SK-N-SH (cell line): ENCODE measurements around the gene GRWD1. TPM values are rescaled to one million over a fixed set of nuclear protein-coding genes. Genes with fewer than 3 reads are reported as not detected.
"Not testable (repeated sequence)": the region's sequence is repeated elsewhere in the genome, so short reads cannot be mapped to it uniquely, and the experiment has no call there.

ENCODE experiments used
- CTCF ChIA-PET: fragments of 300-600, 350-600 bp; formaldehyde crosslinking; extraction: SDS; loops from one replicate; lab custom pipeline; 2021; lab: Yijun Ruan, JAX
- POLR2A ChIA-PET: fragments of 350-600 bp; sonication (Branson Sonifier 250); formaldehyde crosslinking; extraction: SDS; loops from one replicate; lab custom pipeline; 2020; ENCODE audit warnings: antibody characterized with exemption, inconsistent platforms; lab: Yijun Ruan, JAX
- DNase-seq: peaks from one replicate; pipeline ENCODE4 v3.0.0; 2012
- H2AFZ ChIP-seq: fragments of 200-600 bp; sonication (generic); 2 replicates; pipeline ENCODE4 v1.8.1; 2016; ENCODE audit warnings: antibody characterized with exemption, mild to moderate bottlenecking, low read depth
- H3F3A ChIP-seq: fragments of 200-600 bp; sonication (generic); replicated peaks from 2 replicates; pipeline ENCODE3; 2016; ENCODE audit warnings: antibody characterized with exemption, mild to moderate bottlenecking; ENCODE audit not compliant: insufficient read depth
- H3K27ac ChIP-seq, 2 experiments: fragments of 200-500 bp in 1 of 2; fragments of 200-600 bp in 1 of 2; sonication (Bioruptor generic) in 1 of 2; sonication (generic), shearing (Covaris generic) in 1 of 2; 2 replicates each; pipeline versions ENCODE4 v1.5.1 to v1.6.1; 2014 to 2016; ENCODE audit warnings: low read depth in 2 of 2, inconsistent platforms in 1 of 2, low read length in 1 of 2, mild to moderate bottlenecking in 1 of 2, mixed read lengths in 1 of 2
- H3K27me3 ChIP-seq: fragments of 200-600 bp; sonication (generic), shearing (Covaris generic); 2 replicates; pipeline ENCODE4 v1.6.1; 2016; ENCODE audit warnings: mixed run types; ENCODE audit not compliant: insufficient read depth
- H3K36me3 ChIP-seq, 2 experiments: fragments of 200-500 bp in 1 of 2; fragments of 200-600 bp in 1 of 2; sonication (Bioruptor generic) in 1 of 2; sonication (generic) in 1 of 2; replicated peaks in 1 of 2; 2 replicates each; pipeline versions ENCODE3 to v1.5.1; 2014 to 2016; ENCODE audit warnings: low read length in 1 of 2, mild to moderate bottlenecking in 1 of 2; ENCODE audit not compliant: insufficient read depth in 2 of 2, control insufficient read depth in 1 of 2
- H3K4me1 ChIP-seq, 2 experiments: fragments of 200-500 bp in 1 of 2; fragments of 200-600 bp in 1 of 2; sonication (Bioruptor generic) in 1 of 2; sonication (generic), shearing (Covaris generic) in 1 of 2; 2 replicates each; pipeline versions ENCODE4 v1.5.1 to v1.6.1; 2014 to 2016; ENCODE audit warnings: low read depth in 1 of 2, low read length in 1 of 2, mixed run types in 1 of 2; ENCODE audit not compliant: insufficient read depth in 2 of 2, control insufficient read depth in 1 of 2
- H3K4me2 ChIP-seq: fragments of 200-600 bp; sonication (generic), shearing (Covaris generic); 2 replicates; pipeline ENCODE4 v1.6.1; 2017; ENCODE audit warnings: mixed run types
- H3K4me3 ChIP-seq, 2 experiments: fragments of 200-500 bp in 1 of 2; fragments of 200-600 bp in 1 of 2; sonication (Bioruptor generic) in 1 of 2; sonication (generic), shearing (Covaris generic) in 1 of 2; 2 replicates each; pipeline versions ENCODE4 v1.5.1 to v1.8.1; 2014 to 2016; ENCODE audit warnings: low read depth in 2 of 2, inconsistent platforms in 1 of 2, low read length in 1 of 2, mild to moderate bottlenecking in 1 of 2, mixed read lengths in 1 of 2, moderate library complexity in 1 of 2
- H3K79me2 ChIP-seq: fragments of 200-600 bp; sonication (generic); 2 replicates; pipeline ENCODE4 v1.8.1; 2017; ENCODE audit warnings: mild to moderate bottlenecking; ENCODE audit not compliant: insufficient read depth
- H3K9ac ChIP-seq: fragments of 200-600 bp; sonication (generic); 2 replicates; pipeline ENCODE4 v1.6.1; 2017; ENCODE audit warnings: mixed run types
- H3K9me2 ChIP-seq: fragments of 200-600 bp; sonication (generic); 2 replicates; pipeline ENCODE4 v1.6.1; 2017; ENCODE audit warnings: mixed run types
- H3K9me3 ChIP-seq: fragments of 200-600 bp; sonication (generic); 2 replicates; pipeline ENCODE4 v1.6.1; 2017; ENCODE audit warnings: mixed run types, mild to moderate bottlenecking, moderate library complexity
- H4K20me1 ChIP-seq: fragments of 200-600 bp; sonication (generic); 2 replicates; pipeline ENCODE4 v1.6.1; 2017; ENCODE audit warnings: mild to moderate bottlenecking, mixed run types; ENCODE audit not compliant: insufficient read depth
- CTCF ChIP-seq: fragments of 200-600 bp; sonication (generic); IDR thresholded peaks from 2 replicates; pipeline ENCODE4 v1.6.1; 2017; ENCODE audit warnings: antibody characterized with exemption, mild to moderate bottlenecking, moderate library complexity
- ELF1 ChIP-seq: IDR thresholded peaks from 2 replicates; pipeline ENCODE4 v1.4.0; 2012
- EP300 ChIP-seq, 2 experiments: IDR thresholded peaks; 2 replicates each; pipeline versions ENCODE4 v1.4.0 to v1.6.1; 2012; ENCODE audit warnings: borderline replicate concordance in 1 of 2, low read depth in 1 of 2, low read length in 1 of 2
- FOSL2 ChIP-seq: IDR thresholded peaks from 2 replicates; pipeline ENCODE4 v1.4.0; 2012; ENCODE audit warnings: low read depth, mild to moderate bottlenecking, moderate library complexity, borderline replicate concordance
- FOXJ3 ChIP-seq: sonication (generic); formaldehyde crosslinking; IDR thresholded peaks from 2 replicates; pipeline ENCODE4 v1.5.1; 2020; ENCODE audit warnings: mild to moderate bottlenecking, missing genetic modification reagents
- FOXM1 ChIP-seq: IDR thresholded peaks from 2 replicates; pipeline ENCODE4 v1.4.0; 2012; ENCODE audit warnings: low read depth, mild to moderate bottlenecking
- GABPA ChIP-seq: IDR thresholded peaks from 2 replicates; pipeline ENCODE4 v1.4.0; 2012; ENCODE audit warnings: low read depth, mild to moderate bottlenecking
- MEF2A ChIP-seq: IDR thresholded peaks from 2 replicates; pipeline ENCODE4 v1.4.0; 2012; ENCODE audit warnings: low read depth, borderline replicate concordance
- MXI1 ChIP-seq: IDR thresholded peaks from 2 replicates; pipeline ENCODE4 v1.6.1; 2012; ENCODE audit warnings: mild to moderate bottlenecking, low read depth, low read length, improper control_type of control experiment
- NRF1 ChIP-seq: IDR thresholded peaks from 2 replicates; pipeline ENCODE4 v1.6.1; 2012; ENCODE audit warnings: low read depth, mild to moderate bottlenecking, low read length
- PBX3 ChIP-seq: IDR thresholded peaks from 2 replicates; pipeline ENCODE4; 2012
- RAD21 ChIP-seq: IDR thresholded peaks from 2 replicates; pipeline ENCODE4 v1.6.1; 2012; ENCODE audit warnings: mild to moderate bottlenecking, low read length
- RCOR1 ChIP-seq: fragments of 150-350 bp; IDR thresholded peaks from 2 replicates; pipeline ENCODE4 v1.6.1; 2017; ENCODE audit warnings: antibody characterized with exemption, low read length
- SIN3A ChIP-seq: IDR thresholded peaks from 2 replicates; pipeline ENCODE4 v1.6.1; 2012; ENCODE audit warnings: low read depth, mild to moderate bottlenecking, low read length, moderate library complexity, borderline replicate concordance
- SMC3 ChIP-seq: IDR thresholded peaks from 2 replicates; pipeline ENCODE4 v1.6.1; 2012; ENCODE audit warnings: low read depth, low read length, improper control_type of control experiment
- TAF1 ChIP-seq: IDR thresholded peaks from 2 replicates; pipeline ENCODE4 v1.6.1; 2012; ENCODE audit warnings: low read depth, mild to moderate bottlenecking, low read length, moderate library complexity, borderline replicate concordance
- WGBS: methylation state at CpG from one replicate; pipeline ENCODE4 v1.1.6; 2017; ENCODE audit warnings: low lambda C conversion rate; 5-methylcytosine and 5-hydroxymethylcytosine counted together
- polyA plus RNA-seq, 3 experiments: library from polyadenylated mRNA; depleted of rRNA; stranded (reverse); fragments of >200 nt; gene quantifications; 2 replicates each; pipeline ENCODE4 v1.2.3, GENCODE V29; 2012
- TF ChIP-seq, protein P1 (sequence below): fragments of 150-350 bp; IDR thresholded peaks from 2 replicates; pipeline ENCODE4 v1.6.1; 2016; ENCODE audit warnings: mild to moderate bottlenecking, low read depth, low read length

GRWD1 gene
- polyA plus RNA-seq, 1 of the 3 experiments (the other 2 are of a cell fraction) = 36.6 TPM

GRCh38 chr19:48487948-48488347 lies 42.2 kb downstream of the GRWD1 start (continued):
- TF ChIP-seq, protein P1, sequence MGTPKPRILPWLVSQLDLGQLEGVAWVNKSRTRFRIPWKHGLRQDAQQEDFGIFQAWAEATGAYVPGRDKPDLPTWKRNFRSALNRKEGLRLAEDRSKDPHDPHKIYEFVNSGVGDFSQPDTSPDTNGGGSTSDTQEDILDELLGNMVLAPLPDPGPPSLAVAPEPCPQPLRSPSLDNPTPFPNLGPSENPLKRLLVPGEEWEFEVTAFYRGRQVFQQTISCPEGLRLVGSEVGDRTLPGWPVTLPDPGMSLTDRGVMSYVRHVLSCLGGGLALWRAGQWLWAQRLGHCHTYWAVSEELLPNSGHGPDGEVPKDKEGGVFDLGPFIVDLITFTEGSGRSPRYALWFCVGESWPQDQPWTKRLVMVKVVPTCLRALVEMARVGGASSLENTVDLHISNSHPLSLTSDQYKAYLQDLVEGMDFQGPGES = no peak
- TF ChIP-seq TAF1 (peak; percentile 22; the same call in 1 of the 2 replicates), RCOR1 (no peak), SMC3 (no peak), GABPA (no peak), FOXJ3 (no peak), CTCF (no peak)

DNA sequence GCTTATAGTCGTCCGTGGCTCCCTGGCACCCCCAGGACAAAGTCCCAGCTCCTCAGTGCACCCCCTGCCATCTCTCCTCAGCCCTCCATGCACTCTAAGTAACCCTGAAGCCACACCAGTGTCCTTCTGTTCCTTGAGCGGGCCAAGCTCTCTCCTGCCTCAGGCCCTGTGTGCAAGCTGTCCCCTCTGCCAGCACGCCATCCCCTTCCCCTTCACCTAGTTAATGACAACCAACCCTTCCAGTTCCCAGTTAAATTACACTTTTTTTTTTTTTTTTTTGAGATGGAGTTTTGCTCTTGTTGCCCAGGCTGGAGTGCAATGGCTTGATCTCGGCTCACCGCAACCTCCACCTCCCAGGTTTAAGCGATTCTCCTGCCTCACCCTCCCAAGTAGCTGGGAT lies 42.7 kb downstream of the GRWD1 start:
- H3K36me3 ChIP-seq, POLR2A ChIA-PET, H3K9me2 ChIP-seq, H4K20me1 ChIP-seq, H2AFZ ChIP-seq, DNase-seq, H3K27me3 ChIP-seq, H3K4me3 ChIP-seq, H3K79me2 ChIP-seq, H3K9me3 ChIP-seq: not testable (repeated sequence)
- WGBS = 69% methylated on average over 7 of the region's 7 CpGs
- peaks cover 4 to 22% of the 10 kb centered on the region in 2 experiments; a peak in 3 of 4 replicates for H3K4me1 ChIP-seq
- CTCF ChIA-PET = interaction anchor here (1.1 to 15.9 kb wide), 6 partner anchors 14 to 121 kb away, joined by 4 to 230 read pairs (median 7); no protein-coding TSS in a partner anchor
- peak overlapping the region in 1 of 2 experiments; percentile 77; a peak in 2 of 4 replicates for H3K27ac ChIP-seq
- H3K9ac ChIP-seq = peak overlapping the region; percentile 36
- peaks cover 25% of the 10 kb centered on the region for H3F3A ChIP-seq
- peak overlapping the region; percentile 60; the same call in 1 of the 2 replicates for H3K4me2 ChIP-seq

DNA sequence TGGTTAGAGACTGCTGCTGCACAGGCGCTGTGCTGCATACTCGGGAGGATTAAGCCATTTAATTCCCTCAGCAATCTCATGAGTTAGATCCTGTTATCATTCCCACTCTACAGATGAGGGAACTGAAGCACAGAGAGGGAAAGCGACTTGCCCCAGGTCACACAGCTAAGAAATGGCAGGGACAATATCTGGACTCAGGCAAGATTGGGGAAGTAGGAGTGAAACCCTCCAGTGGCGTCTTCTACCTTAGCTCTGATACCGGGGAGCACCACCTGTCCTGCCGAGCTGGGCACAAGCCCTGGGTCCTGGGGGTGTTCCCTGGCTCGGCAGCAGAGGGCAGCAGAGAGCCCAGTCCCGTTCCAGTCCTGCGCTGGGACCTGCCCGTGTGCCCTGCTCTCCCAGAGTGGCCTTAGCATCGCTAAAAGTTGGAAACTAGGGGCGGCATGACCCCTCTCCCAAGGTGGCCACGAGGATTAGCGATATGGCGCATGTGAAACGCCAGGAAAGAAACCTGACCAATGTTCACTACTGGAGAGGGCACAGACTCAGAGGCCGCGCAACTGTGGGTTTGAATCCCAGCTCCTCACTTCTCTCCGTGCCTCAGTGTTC lies 43.9 kb downstream of the GRWD1 start:
- POLR2A ChIA-PET = interaction anchor here (1.8 kb wide), 1 partner anchor 10 kb away, joined by 6 read pairs; no protein-coding TSS in a partner anchor
- Histone ChIP-seq H3K27me3 (no peaks in the 10 kb centered on the region), H3F3A (peaks cover 25% of the 10 kb centered on the region), H3K4me2 (no peak overlapping the region), H3K9me3 (no peaks in the 10 kb centered on the region), H3K9me2 (no peaks in the 10 kb centered on the region), H4K20me1 (no peaks in the 10 kb centered on the region), H3K4me1 (peaks cover 10 to 22% of the 10 kb centered on the region in 2 experiments; a peak in 3 of 4 replicates), H3K79me2 (peaks cover 7% of the 10 kb centered on the region; the same call in 1 of the 2 replicates), H3K4me3 (no peak overlapping the region), H2AFZ (no peak overlapping the region), H3K27ac (no peak overlapping the region), H3K36me3 (no peaks in the 10 kb centered on the region), H3K9ac (no peak overlapping the region)
- WGBS = 34% methylated on average over 18 of the region's 19 CpGs
- DNase-seq = peak; percentile 88
- CTCF ChIA-PET = interaction anchor here (0.5 to 15.9 kb wide), 46 partner anchors 9 to 244 kb away, joined by 3 to 230 read pairs (median 4); partner anchors contain the start of genes GRIN2D, GRWD1 and KDELR1
- TF ChIP-seq FOXM1 (no peak), NRF1 (peak; percentile 12; the same call in 1 of the 2 replicates), RAD21 (peak; percentile 68), PBX3 (no peak), TAF1 (no peak), SIN3A (no peak), MXI1 (no peak), SMC3 (peak; percentile 80), MEF2A (no peak), ELF1 (no peak), RCOR1 (peak; percentile 63; the same call in 1 of the 2 replicates), FOSL2 (no peak), EP300 (IDR thresholded peaks at IDR 0.05; ENCODE audit: borderline replicate concordance in 1 of 2, low read depth in 1 of 2, low read length in 1 of 2) (no peak)
- TF ChIP-seq, protein P1 = no peak
